Measurements from ENCODE around the gene MAPKAP1.
A peak's percentile ranks its signal among the peaks of the same experiment; 100 is the strongest.

The MAPKAP1 gene

GRCh38 chr9:125409217-125409636, 297.8 kb downstream of the MAPKAP1 start:
- no peak for ATAC-seq
- TF ChIP-seq CSRNP3 (CRISPR knock-in tag; IDR thresholded peaks at IDR 0.05) (no peak), OSR1 (CRISPR knock-in tag; IDR thresholded peaks at IDR 0.05) (no peak), ZNF8 (CRISPR knock-in tag; IDR thresholded peaks at IDR 0.05) (no peak), PPARA (CRISPR knock-in tag; IDR thresholded peaks at IDR 0.05; ENCODE audit: borderline replicate concordance) (no peak), TOX (CRISPR knock-in tag; IDR thresholded peaks at IDR 0.05; ENCODE audit: borderline replicate concordance) (no peak), ZC3H10 (CRISPR knock-in tag; IDR thresholded peaks at IDR 0.05) (no peak)

GRCh38 chr9:125407974-125408900, 298.8 kb downstream of the MAPKAP1 start:
- TF ChIP-seq TSHZ2 (CRISPR knock-in tag; IDR thresholded peaks at IDR 0.05) (no peak), ISL1 (CRISPR knock-in tag; IDR thresholded peaks at IDR 0.05) (no peak), CSRNP3 (CRISPR knock-in tag; IDR thresholded peaks at IDR 0.05) (no peak), ZFP3 (CRISPR knock-in tag; IDR thresholded peaks at IDR 0.05) (no peak), ESRRG (CRISPR knock-in tag; IDR thresholded peaks at IDR 0.05) (no peak), OSR1 (CRISPR knock-in tag; IDR thresholded peaks at IDR 0.05) (no peak), CREB5 (CRISPR knock-in tag; IDR thresholded peaks at IDR 0.05; ENCODE audit: low read depth) (no peak), CSDC2 (CRISPR knock-in tag; IDR thresholded peaks at IDR 0.05) (no peak), GLIS3 (CRISPR knock-in tag; IDR thresholded peaks at IDR 0.05) (no peak), ZFP30 (CRISPR knock-in tag; IDR thresholded peaks at IDR 0.05) (no peak), POU6F1 (CRISPR knock-in tag; IDR thresholded peaks at IDR 0.05; ENCODE audit: borderline replicate concordance, low read depth) (no peak), PATZ1 (CRISPR knock-in tag; IDR thresholded peaks at IDR 0.05; ENCODE audit: borderline replicate concordance) (no peak), ZNF70 (CRISPR knock-in tag; IDR thresholded peaks at IDR 0.05) (no peak), TCF4 (CRISPR knock-in tag; IDR thresholded peaks at IDR 0.05; ENCODE audit: borderline replicate concordance) (no peak), ZC3H10 (CRISPR knock-in tag; IDR thresholded peaks at IDR 0.05) (no peak), ARNTL (CRISPR knock-in tag; IDR thresholded peaks at IDR 0.05; ENCODE audit: borderline replicate concordance, low read depth) (no peak)
- ATAC-seq, result peak; percentile 94
